NOMO-1 treated with DMSO at 0.1 percent for 48 hours (cell line): ENCODE data around the gene MAGIX.
A peak's percentile ranks its signal among the peaks of the same experiment; 100 is the strongest.
"Not testable (repeated sequence)": the region's sequence is repeated elsewhere in the genome, so short reads cannot be mapped to it uniquely, and the experiment has no call there.

Source experiments
- DNase-seq: peaks from one replicate; lab custom pipeline; 2025; ENCODE audit not compliant: unreplicated experiment; lab: John Stamatoyannopoulos, UW

Gene MAGIX

DNA sequence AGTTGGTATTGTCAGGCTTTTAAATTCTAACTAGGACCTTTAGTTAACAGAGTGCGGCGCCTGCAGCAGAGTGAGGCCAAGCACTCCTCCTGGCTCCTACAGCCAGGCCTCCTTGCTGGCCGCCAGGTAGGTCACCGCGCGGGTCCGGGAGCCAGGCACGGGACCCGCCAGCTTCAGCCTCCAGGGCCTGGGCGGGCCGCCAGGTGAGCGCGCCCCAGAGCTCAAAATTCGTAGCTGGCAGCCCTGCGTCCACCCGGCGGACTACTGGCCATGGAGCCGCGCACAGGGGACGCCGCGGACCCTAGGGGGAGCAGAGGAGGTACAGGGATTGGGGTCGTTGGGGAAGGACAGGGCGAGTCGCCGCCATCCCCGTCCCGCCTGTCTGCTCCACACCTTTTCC is at the start of gene MAGIX:
TSS of gene MAGIX (plus strand) at position 139 of the 400 bp plus-strand sequence. CDS start at position 271, 132 bp downstream.
- no peak for DNase-seq

DNA sequence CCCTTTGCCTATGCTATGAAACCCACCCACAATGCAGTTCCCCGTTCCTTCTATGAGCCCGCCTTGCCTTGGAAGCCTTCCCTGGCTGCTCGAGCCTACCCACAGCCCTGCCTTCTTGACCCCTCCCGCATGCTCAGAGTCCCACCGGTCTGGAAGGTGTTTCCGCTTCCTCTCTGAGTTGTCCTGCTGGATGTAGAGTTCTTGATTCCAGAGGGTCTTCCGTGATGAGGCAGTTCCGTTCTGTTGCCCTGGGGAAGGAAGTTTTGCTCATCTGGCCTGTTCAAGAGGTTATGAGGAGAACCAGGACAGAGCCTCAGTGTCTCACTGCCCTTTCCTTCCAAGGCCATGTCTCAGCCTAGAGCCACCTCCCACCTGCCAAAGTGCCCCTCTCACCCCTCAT is 46.5 kb upstream of the MAGIX start:
- no peak for DNase-seq

DNA sequence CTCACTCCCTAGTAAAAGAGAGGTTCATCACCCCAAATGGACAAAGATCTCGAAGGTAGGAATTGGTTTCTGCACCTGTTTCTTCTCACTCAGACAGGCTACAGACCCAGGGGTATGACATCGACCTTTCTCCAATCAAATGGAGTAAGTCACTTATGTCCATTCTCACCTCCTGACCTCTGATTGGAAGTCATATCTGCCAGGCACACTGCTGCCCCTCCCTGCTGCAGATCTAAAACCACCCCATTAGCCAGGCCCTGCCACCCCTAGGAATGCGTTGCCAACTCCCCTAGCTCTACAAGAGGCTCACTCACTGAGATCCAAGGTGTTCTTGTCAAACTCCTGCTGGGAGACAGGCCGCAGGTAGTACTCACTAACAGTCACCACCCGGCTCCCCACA is 45.8 kb upstream of the MAGIX start:
- no peak for DNase-seq

DNA sequence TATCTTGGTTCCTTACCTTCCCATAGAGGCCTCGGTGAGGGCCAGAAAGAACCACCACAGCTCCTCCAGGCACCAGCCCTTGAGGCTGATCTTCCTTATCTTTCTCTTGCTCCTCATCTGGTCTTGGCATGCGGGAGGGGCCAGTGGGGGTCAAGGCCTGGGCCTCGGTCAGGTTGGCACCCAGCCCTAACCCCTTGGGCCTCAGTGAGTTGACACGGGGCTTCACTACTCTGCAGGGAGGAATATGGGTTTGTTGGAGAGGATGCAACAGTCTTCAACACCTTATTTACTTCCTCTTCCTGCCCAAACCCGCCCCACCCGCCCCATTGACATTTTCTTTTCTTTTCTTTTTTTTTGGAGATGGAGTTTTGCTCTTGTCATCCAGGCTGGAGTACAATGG is 45.0 kb upstream of the MAGIX start:
- DNase-seq, result no peak

DNA sequence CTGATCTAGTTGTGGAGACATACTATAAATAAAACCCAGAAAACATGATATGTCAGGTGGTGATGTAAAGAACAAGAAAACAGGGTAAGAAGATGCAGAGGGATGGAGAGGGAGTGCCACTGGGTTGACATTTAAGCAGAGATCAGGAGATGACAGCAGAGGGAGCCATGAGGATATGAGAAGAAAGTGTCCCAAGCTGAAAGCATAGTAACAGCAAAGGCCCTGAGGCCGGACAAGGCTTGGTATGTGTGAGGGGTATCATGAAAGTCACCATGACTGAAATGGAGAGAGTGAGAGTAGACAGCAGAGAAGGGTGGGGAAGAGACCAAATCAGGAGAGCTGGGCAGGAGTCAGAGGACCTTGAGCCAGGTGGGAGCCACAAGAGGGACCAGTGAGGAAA is 42.5 kb upstream of the MAGIX start:
- DNase-seq, result no peak

DNA sequence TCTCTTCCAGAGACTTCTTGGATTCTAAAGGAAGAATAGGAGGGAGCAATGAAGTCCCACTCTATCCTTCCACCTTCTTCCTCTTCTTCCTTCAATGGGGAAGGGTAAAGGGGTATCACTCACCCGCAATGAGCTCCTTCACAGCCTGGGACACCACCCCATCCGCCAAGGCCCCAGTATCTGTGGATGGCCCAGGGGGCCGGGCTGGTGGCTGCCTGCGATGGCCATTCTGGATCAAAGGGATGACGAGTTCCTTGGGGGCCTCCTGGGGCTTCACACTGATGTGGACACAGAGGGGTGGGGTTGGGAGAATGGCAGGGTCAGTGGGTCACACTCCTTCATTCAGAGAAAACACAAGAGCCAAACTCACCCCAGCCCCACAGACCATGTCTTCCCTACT is 40.1 kb upstream of the MAGIX start:
- DNase-seq, result no peak

DNA sequence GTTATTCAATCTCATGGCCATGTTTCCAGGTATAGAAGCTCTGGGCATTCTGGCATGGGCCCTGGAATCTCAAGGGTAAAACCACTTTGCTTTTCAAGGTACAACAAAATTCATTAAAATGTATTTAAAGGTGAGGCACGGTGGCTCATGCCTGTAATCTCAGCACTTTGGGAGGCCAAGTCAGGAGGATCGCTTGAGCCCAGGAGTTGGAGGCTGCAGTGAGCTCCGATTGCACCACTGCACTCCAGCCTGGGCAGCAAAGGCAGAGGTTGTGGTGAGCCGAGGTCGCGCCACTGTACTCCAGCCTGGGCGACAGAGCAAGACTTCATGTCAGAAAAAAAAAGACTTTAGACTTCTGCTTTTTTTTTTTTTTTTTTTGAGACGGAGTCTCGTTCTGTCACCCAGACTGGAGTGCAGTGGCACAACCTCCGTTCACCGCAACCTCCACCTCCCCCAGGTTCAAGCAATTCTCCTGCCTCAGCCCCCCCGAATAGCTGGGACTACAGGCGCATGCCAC is 34.8 kb upstream of the MAGIX start:
- DNase-seq, result peak; percentile 33

DNA sequence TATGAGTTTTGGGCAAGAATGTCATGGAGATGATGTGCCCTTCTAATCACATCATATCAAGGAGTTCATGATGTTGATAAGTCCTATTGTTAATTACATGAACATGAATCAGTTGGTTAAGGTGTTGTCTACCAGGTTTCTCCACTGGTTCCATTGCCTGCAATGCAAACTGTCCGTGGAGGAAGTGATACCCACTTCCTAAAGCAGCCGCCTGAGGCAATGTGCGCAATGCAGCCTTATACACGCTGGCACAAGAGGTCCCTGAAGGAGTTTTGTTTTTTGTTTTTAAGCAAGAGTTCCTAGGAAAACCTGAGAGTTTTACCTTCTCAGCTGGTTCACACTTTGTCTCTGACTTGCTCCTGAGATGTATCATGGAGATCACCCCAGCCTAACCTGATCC is 33.1 kb upstream of the MAGIX start:
- peak; percentile 40 for DNase-seq

DNA sequence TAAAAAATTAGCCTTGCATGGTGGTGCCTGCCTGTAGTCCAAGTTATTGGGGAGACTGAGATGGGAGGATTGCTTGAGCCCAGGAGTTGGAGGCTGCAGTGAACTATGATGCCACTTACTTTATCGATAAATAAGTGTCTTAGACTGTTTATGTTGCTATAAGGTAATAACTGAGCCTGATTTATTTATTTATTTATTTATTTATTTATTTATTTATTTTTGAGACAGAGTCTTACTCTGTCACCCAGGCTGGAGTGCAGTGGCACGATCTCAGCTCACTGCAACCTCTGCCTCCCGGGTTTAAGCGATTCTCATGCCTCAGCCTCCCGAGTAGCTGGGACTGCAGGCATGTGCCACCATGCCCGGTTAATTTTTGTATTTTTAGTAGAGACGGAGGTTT is 30.3 kb upstream of the MAGIX start:
- DNase-seq, result not testable (repeated sequence)

DNA sequence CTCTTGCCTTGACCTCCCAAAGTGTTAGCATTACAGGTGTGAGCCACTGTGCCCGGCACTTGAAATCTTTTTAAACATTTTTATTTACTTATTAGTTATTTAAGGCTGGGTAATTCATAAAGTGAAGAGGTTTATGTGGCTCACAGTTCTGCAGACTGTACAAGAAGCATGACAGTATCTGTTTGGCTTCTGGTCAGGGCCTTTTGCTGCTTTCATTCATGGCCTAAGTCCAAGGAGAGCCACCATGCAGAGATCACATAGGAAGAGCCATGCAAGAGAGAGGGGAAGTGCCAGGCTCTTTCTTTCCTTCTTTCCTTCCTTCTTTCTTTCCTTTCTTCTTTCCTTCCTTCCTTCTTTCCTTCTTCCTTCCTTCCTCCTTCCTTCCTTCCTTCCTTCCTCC is 28.8 kb upstream of the MAGIX start:
- DNase-seq, result no peak

DNA sequence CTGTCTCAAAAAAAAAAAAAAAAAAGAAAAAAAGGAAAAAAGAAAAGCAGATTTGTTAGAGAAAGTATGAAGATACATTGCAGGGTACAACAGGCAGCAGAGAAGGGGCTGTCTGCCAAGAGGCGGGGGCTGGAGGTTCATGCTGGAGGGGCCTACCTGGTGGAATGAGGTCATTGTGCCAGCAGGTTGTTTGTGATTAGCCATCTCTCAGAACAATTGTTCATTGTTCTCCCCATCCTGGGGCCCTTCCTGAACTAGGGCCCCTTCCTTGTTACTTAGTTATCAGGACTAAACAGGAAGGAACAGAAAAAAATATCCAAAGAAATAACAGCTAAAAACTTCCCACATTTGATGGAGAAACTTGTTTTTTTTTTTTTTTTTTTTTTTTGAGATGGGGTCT is 25.1 kb upstream of the MAGIX start:
- DNase-seq, result no peak

DNA sequence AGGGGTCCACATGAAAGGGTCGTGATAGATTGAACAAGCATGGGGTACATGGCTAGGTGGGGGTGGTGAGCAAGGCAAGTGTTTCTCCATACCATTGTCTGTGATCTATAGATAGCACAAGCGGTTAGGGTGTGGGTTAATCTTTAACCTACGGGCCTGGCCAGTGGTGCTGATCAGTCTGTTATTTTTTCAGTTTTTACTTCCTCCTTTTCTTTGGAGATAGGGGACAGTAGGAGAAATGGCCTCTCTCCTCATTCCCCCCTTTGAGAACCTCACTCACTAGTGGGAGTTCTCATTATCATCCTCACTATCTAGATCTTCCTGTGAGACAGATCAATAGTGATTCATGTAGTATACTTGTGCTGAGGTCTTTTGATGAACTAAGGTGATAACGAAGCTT is 22.8 kb upstream of the MAGIX start:
- no peak for DNase-seq

DNA sequence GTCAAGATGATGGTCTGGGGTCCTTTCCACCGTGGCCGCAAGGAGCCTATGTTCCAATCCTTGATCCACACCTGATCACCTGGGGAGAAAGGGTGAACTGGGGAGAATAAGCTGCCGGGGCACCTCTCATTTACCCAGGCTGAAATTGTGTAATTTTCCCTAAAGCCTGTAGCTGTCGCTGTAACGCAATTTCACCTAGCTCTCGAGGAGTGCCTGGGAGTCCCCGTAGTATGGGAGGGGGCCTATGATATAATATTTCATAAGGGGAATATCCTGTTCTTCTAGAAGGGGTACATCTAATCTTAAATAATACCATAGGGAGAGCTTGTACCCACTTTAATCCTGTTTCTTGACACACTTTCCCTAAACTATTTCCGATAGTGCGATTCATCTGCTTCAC is 20.3 kb upstream of the MAGIX start:
- not testable (repeated sequence) for DNase-seq

DNA sequence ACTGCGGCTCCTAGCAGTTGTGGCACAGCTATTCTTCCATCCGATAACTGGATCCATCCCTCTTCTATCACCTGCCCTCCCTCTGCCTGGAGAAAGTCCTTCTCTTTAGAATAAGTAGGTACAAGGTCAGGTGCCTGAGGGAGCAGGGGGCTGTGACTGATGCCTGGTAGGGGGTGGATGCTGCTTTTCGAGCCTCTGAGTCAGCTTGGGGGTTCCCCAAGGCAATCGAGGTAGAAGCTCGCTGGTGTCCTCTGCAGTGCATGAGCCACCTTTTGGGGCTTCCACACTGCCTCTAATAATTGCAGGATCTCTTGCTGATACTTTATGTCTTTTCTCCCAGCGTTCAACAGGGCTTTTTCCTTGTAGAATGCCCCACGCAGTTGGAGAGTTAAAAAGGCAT is 19.4 kb upstream of the MAGIX start:
- not testable (repeated sequence) for DNase-seq

DNA sequence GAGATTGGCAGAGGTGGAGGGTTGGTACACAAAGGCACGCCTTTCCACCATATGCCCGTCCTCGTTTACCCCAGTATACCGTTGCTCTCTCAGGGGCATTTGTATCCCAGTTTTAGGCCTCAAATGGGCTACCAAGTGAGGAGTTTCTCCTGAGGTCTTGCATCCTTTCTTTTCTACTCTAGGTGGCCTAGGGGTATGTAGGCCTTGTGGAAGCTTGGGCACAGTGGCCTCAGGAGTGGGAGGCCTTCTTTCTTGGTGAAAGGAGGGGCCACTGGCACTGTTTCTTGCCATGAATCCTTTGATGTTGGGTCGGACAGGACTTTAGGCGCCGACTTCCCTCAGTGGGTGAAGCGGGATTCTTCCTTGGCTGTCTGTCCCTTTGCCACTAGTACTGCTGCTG is 15.3 kb upstream of the MAGIX start:
- DNase-seq, result no peak

DNA sequence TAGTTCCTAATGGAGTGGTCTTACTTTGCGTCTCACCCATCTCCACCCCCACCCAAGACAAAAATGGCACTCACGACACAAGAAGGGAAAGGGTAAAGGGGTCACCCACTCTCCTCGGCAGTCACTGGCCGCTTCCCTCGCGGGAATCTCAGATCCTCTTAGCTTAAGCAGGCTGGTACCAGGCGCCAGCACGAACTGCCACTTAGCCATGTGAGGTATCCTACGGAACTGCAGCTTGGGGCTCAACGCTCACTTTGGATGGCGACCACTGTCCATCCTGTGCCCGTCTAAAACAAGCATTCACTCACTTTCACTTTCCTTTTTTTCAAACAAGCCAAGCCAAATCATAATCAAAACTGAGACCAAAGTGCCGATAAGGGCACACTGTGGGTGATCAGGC is 14.6 kb upstream of the MAGIX start:
- DNase-seq, result no peak

DNA sequence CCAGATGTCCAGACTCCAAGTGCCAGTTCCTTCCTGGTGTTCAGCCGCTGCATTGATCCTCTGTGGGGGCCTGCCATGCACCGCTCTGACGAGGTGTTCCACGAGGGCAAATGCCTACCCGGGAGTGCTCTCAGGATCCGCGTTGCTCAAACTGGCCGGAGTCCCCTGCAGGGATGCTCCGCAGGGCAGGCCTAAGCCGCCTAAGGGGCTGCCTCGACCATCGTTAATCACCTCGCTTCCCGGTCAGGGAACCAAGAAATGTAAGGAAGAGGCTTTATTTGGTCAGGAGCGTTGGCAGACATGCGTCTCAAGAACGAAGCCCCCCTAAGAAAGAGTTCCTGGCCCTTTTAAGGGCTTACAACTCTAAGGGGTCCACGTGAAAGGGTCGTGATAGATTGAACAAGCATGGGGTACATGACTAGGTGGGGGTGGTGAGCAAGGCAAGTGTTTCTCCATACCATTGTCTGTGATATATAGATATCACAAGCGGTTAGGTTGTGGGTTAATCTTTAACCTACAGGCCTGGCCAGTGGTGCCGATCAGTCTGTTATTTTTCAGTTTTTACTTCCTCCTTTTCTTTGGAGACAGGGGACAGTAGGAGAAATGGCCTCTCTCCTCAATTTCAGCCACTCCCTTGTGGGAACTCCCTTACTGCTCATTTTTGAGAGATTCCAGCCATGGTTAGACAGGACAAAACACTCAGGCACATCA is 14.0 kb upstream of the MAGIX start:
- DNase-seq, result not testable (repeated sequence)

DNA sequence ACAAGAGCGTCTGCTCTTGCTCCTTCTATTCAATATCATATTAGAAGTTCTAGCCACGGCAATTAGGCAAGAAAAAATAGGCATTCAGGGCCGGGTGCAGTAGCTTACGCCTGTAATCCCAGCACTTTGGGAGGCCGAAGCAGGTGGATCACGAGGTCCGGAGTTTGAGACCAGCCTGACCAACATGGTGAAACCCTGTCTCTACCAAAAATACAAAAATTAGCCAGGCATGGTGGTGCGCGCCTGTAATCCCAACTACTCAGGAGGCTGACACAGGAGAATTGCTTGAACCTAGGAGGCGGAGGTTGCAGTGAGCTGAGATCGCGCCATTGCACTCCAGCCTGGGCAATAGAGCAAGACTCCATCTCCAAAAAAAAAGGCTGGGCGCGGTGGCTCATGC is 13.3 kb upstream of the MAGIX start:
- DNase-seq, result not testable (repeated sequence)

DNA sequence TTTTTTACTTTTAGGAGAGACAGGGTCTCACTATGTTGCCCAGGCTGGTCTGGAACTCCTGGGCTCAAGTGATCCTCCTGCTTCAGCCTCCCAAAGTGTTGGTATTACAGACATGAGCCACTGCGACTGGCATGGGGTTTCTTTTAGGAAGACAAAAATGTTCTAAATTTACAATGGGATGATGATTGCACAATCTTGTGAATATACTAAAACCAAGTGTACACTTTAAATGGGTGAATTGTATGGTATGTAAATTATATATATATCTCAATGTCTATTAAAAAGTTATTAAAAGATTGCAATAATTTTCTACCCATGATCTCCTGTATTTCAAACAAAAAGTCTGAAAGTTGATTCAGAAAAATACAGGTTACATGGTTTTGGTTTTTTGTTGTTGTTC is 9.1 kb upstream of the MAGIX start:
- no peak for DNase-seq

DNA sequence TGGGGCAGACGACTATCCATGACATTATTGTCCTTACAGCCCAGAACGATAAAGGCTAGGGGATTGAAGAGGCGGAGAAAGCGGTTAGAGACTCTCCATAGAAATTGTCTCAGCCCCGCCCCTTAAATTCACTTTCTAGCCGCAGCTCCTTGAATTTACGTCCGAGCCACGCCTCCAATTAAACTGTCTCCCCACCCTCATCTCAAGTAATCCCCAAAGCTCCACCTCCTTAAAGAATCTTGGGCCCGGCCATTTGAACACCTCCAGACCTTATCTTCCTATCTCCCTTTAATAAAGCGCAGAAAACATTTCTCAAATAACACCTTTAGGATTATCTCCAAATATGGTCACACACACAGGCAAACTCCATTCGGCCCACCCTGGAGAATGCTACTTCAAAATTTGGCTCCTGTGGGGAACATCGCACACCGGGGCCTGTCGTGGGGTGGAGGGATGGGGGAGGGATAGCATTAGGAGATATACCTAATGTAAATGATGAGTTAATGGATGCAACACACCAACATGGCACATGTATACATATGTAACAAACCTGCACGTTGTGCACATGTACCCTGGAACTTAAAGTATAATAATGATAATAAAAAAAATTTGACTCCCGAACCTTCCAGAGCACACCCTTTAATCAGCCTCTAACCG is 7.2 kb upstream of the MAGIX start:
- DNase-seq, result peak; percentile 85

DNA sequence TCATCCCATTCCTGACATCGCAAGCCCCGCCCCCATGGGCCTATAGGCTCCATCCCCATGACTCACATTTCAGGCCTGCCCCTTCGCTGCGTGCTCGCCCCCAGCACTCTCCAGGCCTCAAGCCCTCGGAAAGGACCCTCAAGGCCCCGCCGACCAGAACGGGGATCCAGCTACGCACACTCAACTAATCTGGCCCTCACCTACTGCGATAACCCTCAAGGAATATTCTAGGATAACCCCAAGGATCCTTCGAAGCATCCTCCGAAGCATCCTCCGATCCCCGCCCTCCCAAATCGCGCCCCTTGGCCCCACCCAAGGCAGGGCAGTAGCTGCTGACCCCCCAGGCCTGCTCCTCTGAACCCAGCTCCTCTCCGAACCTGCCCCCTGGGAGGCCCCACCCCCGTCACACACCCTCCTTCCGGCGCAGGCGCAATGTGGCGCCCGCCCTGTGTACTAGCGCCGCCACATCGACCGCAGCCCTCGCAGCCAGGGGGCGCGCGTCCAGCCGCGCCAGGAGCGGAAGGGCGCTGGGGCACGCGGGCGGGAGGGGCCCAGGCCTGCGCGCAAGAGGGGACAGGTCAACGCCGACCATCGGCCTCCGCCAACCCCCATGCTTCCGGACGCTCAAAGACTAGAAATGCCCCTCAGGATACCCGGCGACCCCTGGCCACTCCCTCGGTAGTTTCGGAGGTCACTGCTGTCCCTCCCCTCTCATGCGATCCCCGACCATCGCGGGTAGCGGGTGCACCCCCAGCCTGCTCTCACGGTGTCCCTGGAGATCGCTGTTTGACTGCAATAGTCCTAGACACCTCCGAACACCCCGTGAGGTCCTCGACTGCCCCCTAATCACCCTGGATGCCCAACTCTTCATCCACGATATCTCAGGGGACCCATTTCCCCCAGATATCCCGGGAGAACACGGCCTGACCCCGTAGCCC is 6.4 kb upstream of the MAGIX start:
- peak; percentile 71 for DNase-seq

DNA sequence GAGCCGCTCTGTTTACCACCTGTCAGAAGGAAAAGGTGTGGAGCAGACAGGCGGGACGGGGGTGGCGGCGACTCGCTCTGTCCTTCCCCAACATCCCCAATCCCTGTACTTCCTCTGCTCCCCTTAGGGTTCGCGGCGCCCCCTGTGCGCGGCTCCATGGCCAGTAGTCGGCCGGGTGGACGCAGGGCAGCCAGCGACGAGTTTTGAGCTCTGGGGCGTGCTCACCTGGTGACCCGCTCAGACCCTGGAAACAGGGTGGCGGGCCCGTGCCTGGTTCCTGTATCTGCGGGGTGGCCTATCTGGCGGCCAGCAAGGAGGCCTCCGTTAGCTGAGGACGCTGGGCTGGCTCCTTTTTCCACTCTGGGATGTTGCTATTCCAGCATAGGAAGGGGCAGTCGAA is 5.4 kb upstream of the MAGIX start:
- DNase-seq, result no peak
